GM21367 (cell line): Measurements from ENCODE around the gene NAA50.

ENCODE experiments used
- ATAC-seq: cut with Tn5 transposase; IDR thresholded peaks from one replicate; pipeline ENCODE4 v1.9.1; 2021; ENCODE audit not compliant: unreplicated experiment

NAA50 gene

DNA sequence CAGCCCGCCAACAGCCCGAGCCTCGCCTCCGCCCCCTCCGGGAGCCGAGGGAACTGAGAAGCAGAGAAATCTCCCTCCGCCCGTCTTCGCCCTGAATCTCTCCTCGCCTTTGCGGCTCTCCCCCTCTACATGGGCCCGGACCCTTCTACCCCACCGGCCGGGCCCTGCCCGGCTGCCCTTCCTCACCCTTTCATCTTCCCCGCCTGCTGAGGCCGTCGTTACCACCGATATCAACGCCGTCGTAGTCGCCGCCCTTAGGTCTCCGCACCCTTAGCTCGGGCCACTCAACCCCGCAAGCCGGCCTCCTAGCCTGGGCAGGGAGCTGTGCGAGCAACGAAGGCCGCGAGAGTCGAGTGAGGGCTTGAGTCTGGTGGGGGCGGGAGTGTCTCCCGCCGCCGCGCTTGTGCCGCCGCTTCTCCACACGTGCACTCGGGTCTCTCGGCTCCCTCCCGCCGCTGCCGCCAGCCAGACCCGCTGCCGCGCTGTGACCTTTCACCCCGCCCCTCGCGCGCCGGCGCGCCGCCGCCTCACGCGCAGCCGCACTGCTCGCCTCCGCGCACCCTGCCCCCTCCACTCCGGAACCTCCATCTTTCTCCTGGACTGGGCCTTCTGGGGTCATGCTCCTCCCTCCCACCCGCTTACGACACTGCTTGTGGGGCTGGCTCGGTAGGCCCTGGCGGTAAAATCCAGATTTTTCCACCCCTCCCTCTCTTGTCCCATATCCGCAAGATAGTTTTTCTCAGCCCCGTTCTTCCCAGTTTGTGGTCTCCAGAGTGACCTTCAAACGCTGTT is at the start of gene NAA50:
NAA50 (minus strand) TSS at position 494 of the 792 bp plus-strand sequence; CDS start at position 194, 300 bp downstream.
- peak; percentile 37 for ATAC-seq

DNA sequence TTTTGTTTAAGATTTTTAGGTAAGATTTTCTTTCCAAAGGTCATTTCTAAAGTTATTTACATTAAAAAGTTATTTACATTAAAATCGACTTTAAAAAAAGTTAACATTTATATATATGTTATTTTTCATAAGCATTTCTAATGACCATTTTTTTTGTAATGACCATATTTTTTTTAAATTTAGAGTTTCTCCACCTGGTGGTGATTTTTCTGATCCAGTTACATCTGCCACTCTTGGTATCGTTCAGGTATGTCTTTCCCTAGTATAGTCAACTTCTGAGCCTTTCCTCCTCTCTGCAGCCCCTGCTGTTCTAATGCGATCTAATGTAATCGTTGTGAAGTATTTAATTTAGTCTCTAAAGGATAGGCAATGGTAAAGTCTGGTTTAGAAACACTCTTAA is 49.6 kb upstream of the NAA50 start:
- no peak for ATAC-seq

GRCh38 chr3:113794526-113794925 is 48.5 kb upstream of the NAA50 start:
- ATAC-seq = no peak

- no peak for ATAC-seq
Observed at GRCh38 chr3:113791381-113791780, 45.3 kb upstream of the NAA50 start.

- no peak for ATAC-seq
Observed at GRCh38 chr3:113783980-113784379, 37.9 kb upstream of the NAA50 start.

DNA sequence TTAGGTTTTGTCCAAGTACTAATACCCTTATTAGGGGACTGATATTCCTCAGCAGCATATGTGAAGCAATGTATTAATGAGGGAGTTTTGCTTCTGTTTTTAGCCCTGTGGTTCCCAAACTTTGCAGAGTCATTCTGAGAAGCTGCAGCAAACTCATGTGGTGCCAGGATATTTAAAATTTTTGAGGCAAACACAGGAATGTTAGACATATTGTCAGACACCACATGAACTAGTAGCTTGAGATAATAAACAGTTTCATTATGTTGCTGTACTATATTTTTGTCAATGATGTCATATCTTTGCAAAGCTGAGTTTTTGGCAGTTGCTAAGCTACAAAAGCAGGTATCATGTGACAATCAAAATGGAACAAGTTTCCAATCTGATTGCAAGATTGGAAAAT is 37.4 kb upstream of the NAA50 start:
- ATAC-seq = no peak

- ATAC-seq = no peak
Observed at GRCh38 chr3:113776564-113776963, 30.5 kb upstream of the NAA50 start.

- no peak for ATAC-seq
Observed at GRCh38 chr3:113775516-113775915, 29.5 kb upstream of the NAA50 start.

DNA sequence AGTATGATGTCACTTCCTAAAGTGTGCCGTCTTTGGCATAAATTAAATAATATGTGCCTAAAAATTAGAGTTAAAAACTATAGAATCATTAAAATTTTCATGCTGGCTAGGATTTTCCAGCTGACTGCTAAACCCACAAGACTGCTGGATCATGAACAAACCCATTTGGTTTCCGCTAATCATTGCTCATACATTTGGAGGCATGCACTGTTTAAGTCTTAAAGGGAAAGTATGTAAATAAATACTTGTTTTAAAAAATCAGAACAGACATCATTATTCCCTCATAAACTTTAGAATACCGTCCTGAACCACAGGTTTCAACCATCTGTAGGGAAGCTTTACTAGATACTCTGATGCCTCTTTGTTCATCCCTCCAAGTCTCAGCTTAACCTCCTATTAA is 27.3 kb upstream of the NAA50 start:
- ATAC-seq = no peak

GRCh38 chr3:113771993-113772392 is 25.9 kb upstream of the NAA50 start:
- no peak for ATAC-seq

GRCh38 chr3:113769551-113769950 is 23.5 kb upstream of the NAA50 start:
- ATAC-seq = no peak

- no peak for ATAC-seq
Observed at GRCh38 chr3:113764698-113765097, 18.6 kb upstream of the NAA50 start.

DNA sequence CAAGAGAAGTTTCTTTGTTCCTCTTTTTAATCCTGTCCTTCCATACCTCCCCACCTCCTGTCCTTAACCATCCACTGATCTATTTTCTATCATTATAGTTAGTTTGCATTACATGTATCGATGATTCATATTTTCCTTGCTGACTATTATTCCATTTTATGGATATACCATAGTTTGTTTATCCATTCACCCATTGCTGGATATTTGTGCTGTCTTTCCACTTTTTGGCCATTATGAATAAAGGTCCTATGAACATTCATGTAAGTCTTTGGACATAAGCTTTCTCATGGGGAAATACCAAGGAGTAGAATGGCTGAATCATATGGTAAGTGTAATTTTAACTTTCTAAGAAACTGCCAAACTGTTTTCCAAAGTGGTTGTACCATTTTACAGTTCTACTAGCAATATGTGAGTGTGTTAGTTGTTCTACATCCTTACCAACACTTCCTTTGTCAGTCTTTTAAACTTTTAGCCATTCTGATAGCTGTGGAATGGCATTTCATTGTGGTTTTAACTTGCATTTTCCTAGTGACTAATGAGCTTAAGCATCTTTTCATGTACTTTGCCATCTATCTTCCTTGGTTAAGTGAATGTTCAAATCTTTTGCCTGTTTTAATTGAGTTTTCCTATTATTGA is 12.5 kb upstream of the NAA50 start:
- ATAC-seq = no peak

- peak; percentile 61 for ATAC-seq
Observed at GRCh38 chr3:113754494-113755159, 8.6 kb upstream of the NAA50 start.

- no peak for ATAC-seq
Observed at GRCh38 chr3:113753376-113753985, 7.4 kb upstream of the NAA50 start.

- no peak for ATAC-seq
Observed at GRCh38 chr3:113751141-113751540, 5.1 kb upstream of the NAA50 start.

DNA sequence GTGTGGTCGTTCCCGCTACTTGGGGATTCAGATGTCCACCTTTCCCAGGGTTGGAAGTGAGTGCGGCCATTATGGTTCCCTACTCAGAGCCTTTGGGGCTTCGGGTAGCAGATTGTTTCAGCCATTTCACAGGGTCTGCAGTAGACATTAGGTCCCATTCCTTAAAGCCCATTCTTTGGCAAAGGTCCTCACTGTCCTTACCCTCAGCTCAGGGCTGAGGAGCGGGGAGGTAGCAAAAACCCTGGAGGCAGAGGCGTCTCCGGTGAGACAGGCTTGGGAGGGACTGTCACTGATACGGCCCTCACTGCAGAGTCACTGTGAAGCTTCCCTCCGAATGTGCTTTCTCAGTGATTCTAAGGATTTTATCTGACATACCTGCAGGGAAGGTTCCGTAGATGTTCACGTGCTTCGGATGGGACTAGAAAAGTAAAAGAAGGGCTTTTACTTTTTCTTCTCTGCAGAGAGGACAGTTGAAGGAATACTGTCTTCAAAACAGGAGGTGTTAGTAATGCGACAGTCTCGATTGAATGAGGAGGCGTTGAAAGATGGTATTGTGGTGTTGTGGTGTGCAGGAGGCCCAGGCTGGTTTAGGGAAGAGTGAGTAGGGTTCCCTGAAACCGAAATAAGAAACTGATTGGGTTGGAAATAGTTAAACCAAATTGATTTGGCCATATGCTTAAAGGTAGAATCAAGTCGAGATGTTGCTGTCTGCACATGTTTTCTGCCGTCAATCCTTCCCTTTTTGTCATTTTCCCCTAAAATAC is 1.4 kb upstream of the NAA50 start:
- ATAC-seq = no peak

DNA sequence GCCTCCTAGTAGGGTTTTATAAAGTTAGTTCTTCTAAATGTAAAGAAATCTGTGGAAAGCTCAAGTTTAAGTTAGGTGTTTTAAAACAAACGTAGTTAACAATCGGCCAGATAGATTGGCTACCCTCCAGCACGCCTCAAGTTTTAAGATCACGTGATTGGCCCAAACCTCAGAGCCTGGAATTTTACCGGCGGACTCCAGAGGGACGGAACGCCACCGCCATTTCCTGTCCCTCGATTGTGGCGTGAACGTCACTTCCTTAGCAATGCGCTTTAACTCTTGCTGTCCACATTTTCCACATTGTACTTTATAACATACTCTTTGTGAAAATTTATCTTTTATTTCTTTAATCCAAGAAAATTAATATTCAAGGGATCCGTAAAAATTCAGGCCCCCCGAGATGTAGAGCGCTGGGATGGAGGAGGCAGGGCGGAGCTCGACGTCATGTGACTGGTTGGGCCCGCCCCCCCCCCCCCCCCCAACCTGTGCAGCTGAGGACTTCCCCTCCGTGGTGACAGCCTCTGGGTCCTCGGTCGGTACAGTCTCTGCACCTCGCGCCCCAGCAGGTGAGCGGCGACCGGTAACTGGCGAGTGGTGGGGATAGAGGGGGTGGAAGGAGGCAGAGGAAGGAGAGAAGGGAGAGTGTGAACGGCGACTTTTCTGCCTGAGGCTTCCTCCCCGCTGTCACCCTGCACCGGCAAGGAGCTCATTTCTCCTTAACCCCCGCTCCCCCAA is 666 bp upstream of the NAA50 start, which contains the start of gene ATP6V1A:
ATP6V1A (plus strand) TSS at position 488 of the 735 bp plus-strand sequence. CDS start 31,719 bp downstream, outside the sequence.
- ATAC-seq = peak; percentile 29

GRCh38 chr3:113744941-113745755 is 901 bp downstream of the NAA50 start:
- ATAC-seq = peak; percentile 48
